ENCODE results near the gene PRKCE. TPM values are rescaled to one million over a fixed set of nuclear protein-coding genes. Genes with fewer than 3 reads are reported as not detected.

The PRKCE gene
- total and polyA plus RNA-seq, 2 experiments from 2014 or later = 0.94 to 1.2 TPM

GRCh38 chr2:45908316-45909170 lies 257.1 kb downstream of the PRKCE start (continued):
- TF ChIP-seq ETS1 (IDR thresholded peaks at IDR 0.05) (no peak), ZNF114 (CRISPR knock-in tag; IDR thresholded peaks at IDR 0.05) (no peak), POLR2AphosphoS5 (IDR thresholded peaks at IDR 0.05; ENCODE audit: low read depth) (no peak), CREB1 (CRISPR knock-in tag; IDR thresholded peaks at IDR 0.05; ENCODE audit: low read depth) (no peak), JUNB (IDR thresholded peaks at IDR 0.05; ENCODE audit: unreplicated experiment) (no peak), STAT1 (IDR thresholded peaks at IDR 0.05; ENCODE audit: unreplicated experiment) (no peak), EZH2phosphoT487 (IDR thresholded peaks at IDR 0.05; ENCODE audit: unreplicated experiment) (no peak), EZH2 (IDR thresholded peaks at IDR 0.05; ENCODE audit: low read depth, unreplicated experiment) (no peak)
- TF ChIP-seq, protein P1, sequence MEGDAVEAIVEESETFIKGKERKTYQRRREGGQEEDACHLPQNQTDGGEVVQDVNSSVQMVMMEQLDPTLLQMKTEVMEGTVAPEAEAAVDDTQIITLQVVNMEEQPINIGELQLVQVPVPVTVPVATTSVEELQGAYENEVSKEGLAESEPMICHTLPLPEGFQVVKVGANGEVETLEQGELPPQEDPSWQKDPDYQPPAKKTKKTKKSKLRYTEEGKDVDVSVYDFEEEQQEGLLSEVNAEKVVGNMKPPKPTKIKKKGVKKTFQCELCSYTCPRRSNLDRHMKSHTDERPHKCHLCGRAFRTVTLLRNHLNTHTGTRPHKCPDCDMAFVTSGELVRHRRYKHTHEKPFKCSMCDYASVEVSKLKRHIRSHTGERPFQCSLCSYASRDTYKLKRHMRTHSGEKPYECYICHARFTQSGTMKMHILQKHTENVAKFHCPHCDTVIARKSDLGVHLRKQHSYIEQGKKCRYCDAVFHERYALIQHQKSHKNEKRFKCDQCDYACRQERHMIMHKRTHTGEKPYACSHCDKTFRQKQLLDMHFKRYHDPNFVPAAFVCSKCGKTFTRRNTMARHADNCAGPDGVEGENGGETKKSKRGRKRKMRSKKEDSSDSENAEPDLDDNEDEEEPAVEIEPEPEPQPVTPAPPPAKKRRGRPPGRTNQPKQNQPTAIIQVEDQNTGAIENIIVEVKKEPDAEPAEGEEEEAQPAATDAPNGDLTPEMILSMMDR (conservative IDR thresholded peaks at IDR 0.05; ENCODE audit: low read depth in 2 of 2) = no peak

GRCh38 chr2:45909171-45909565 lies 257.7 kb downstream of the PRKCE start:
- Histone ChIP-seq H3K27me3 (ENCODE audit: insufficient read depth) (no peaks in the 10 kb centered on the region), H2AFZ (no peak overlapping the region), H3K4me3 (no peak overlapping the region), H3K27ac (ENCODE audit: low read depth) (no peak overlapping the region), H3K4me1 (ENCODE audit: insufficient read depth) (no peaks in the 10 kb centered on the region), H3F3A (replicated peaks; ENCODE audit: low read depth) (no peaks in the 10 kb centered on the region), H3K36me3 (ENCODE audit: insufficient read depth) (no peaks in the 10 kb centered on the region), H4K20me1 (replicated peaks; ENCODE audit: insufficient read depth) (no peaks in the 10 kb centered on the region), H3K9me2 (ENCODE audit: insufficient read depth) (no peaks in the 10 kb centered on the region), H3K4me2 (no peak overlapping the region), H3K79me2 (replicated peaks; ENCODE audit: insufficient read depth) (no peaks in the 10 kb centered on the region)
- Mint-ChIP-seq H3K27me3 (ENCODE audit: insufficient read depth, low read depth, poor library complexity) (peaks cover 7% of the 10 kb centered on the region), H3K27ac (no peak overlapping the region), H3K36me3 (ENCODE audit: low read depth) (no peaks in the 10 kb centered on the region), H3K4me1 (peaks cover 9% of the 10 kb centered on the region; the same call in 1 of the 3 replicates), H3K9me3 (no peaks in the 10 kb centered on the region), H3K4me3 (no peak overlapping the region)
- no peak for DNase-seq (ENCODE audit: low spot score)
- no peak for TF ChIP-seq ETS1 (IDR thresholded peaks at IDR 0.05)
- TF ChIP-seq POLR2AphosphoS5 (IDR thresholded peaks at IDR 0.05; ENCODE audit: low read depth) = no peak
- TF ChIP-seq STAT1 (IDR thresholded peaks at IDR 0.05; ENCODE audit: unreplicated experiment) = no peak
- TF ChIP-seq NANOG (IDR thresholded peaks at IDR 0.05; ENCODE audit: borderline replicate concordance) = no peak
- no peak for TF ChIP-seq REST (IDR thresholded peaks at IDR 0.05; ENCODE audit: unreplicated experiment)
- no peak for TF ChIP-seq ZNF114 (CRISPR knock-in tag; IDR thresholded peaks at IDR 0.05)
- ATAC-seq = no peak
